K562 (cell line): ENCODE measurements around the gene NUP50. TPM values are rescaled to one million over a fixed set of nuclear protein-coding genes. Genes with fewer than 3 reads are reported as not detected.

Experiments
- ATAC-seq: fragments of 200-7000 bp; cut with Tn5 transposase; 3 replicates; pipeline ENCODE4 v1.9.1; 2020; ENCODE audit warnings: moderate library complexity
- BruUV-seq: library from RNA; stranded (reverse); fragments of 400-500 nt; replicated peaks from 2 replicates; lab custom pipeline; 2021; lab: Mats Ljungman, UMichigan
- CTCF ChIA-PET: fragments of 300-600 bp; formaldehyde crosslinking; extraction: SDS; loops from one replicate; lab custom pipeline; 2021; ENCODE audit warnings: low intra/inter-chr PET ratio; lab: Yijun Ruan, JAX
- POLR2A ChIA-PET: fragments of 300-600, 350-650 bp; sonication (Branson Sonifier 250); formaldehyde crosslinking; extraction: SDS; loops from one replicate; lab custom pipeline; 2021; ENCODE audit warnings: antibody characterized with exemption, inconsistent platforms; lab: Yijun Ruan, JAX
- DNase-seq, 4 experiments: peaks; one replicate each; pipeline versions ENCODE4 v3.0.0 to v3.0.0-alpha.2; 2011 to 2018; ENCODE audit warnings: low spot score in 3 of 4, mixed read lengths in 3 of 4; ENCODE audit errors: extremely low read depth in 1 of 4
- FAIRE-seq: peaks from 2 replicates; lab custom pipeline; 2011; peaks lifted over from hg19 to GRCh38; lab: Jason Lieb, UNC
- H2AFZ ChIP-seq: 2 replicates; pipeline ENCODE4 v1.6.0; 2011; ENCODE audit warnings: low read depth, low read length, control low read depth, inconsistent platforms
- H3K27ac ChIP-seq: fragments of 200-600 bp; 3 replicates; pipeline ENCODE4 v1.8.0; 2011; ENCODE audit warnings: low read depth, mild to moderate bottlenecking, control low read depth, inconsistent platforms, low read length, moderate library complexity, mixed read lengths; ENCODE audit errors: extremely low read depth
- H3K27me3 ChIP-seq, 2 experiments: fragments of 300-600 bp in 1 of 2; 2 replicates in 1 of 2; 3 replicates in 1 of 2; pipeline versions ENCODE4 v1.6.0 to v1.8.0; 2011; ENCODE audit warnings: inconsistent platforms in 2 of 2, low read length in 2 of 2, mild to moderate bottlenecking in 1 of 2, mixed read lengths in 1 of 2, moderate library complexity in 1 of 2; ENCODE audit not compliant: control insufficient read depth in 2 of 2, insufficient read depth in 2 of 2
- H3K36me3 ChIP-seq: fragments of 300-600 bp; 3 replicates; pipeline ENCODE4 v1.8.0; 2011; ENCODE audit warnings: mild to moderate bottlenecking, low read length, inconsistent platforms; ENCODE audit not compliant: control insufficient read depth, insufficient read depth
- H3K4me1 ChIP-seq, 2 experiments: fragments of 200-600 bp in 1 of 2; replicated peaks in 1 of 2; 2 replicates in 1 of 2; 3 replicates in 1 of 2; pipeline versions ENCODE4 v1.5.1 to v1.8.0; 2011; ENCODE audit warnings: inconsistent platforms in 2 of 2, low read length in 2 of 2, mild to moderate bottlenecking in 1 of 2, mixed read lengths in 1 of 2, moderate library complexity in 1 of 2; ENCODE audit not compliant: control insufficient read depth in 2 of 2, insufficient read depth in 2 of 2
- H3K4me2 ChIP-seq: 2 replicates; pipeline ENCODE4 v1.6.1; 2011; ENCODE audit warnings: low read length, control low read depth, inconsistent platforms, mixed read lengths; ENCODE audit not compliant: insufficient read depth
- H3K4me3 ChIP-seq: fragments of 200-600 bp; sonication (generic), shearing (Covaris generic); 2 replicates; pipeline ENCODE4 v1.5.1; 2016; ENCODE audit warnings: control low read depth, inconsistent platforms
- H3K79me2 ChIP-seq: fragments of 200-600 bp; 3 replicates; pipeline ENCODE4 v1.8.0; 2011; ENCODE audit warnings: low read length, inconsistent platforms; ENCODE audit not compliant: control insufficient read depth, insufficient read depth
- H3K9ac ChIP-seq, 2 experiments: 2 replicates each; pipeline versions ENCODE4 v1.6.0 to v1.6.1; 2011; ENCODE audit warnings: low read depth in 2 of 2, low read length in 2 of 2, control low read depth in 1 of 2, inconsistent platforms in 1 of 2, mild to moderate bottlenecking in 1 of 2, mixed read lengths in 1 of 2; ENCODE audit not compliant: insufficient read depth in 1 of 2
- H3K9me1 ChIP-seq: one replicate; pipeline ENCODE4 v1.6.0; 2011; ENCODE audit warnings: inconsistent platforms, mild to moderate bottlenecking, low read length, moderate library complexity; ENCODE audit not compliant: control insufficient read depth, insufficient read depth
- H3K9me3 ChIP-seq: replicated peaks from 2 replicates; pipeline ENCODE4 v1.5.1; 2011; ENCODE audit warnings: low read depth, low read length, inconsistent platforms; ENCODE audit not compliant: control insufficient read depth, insufficient read depth
- H4K20me1 ChIP-seq: replicated peaks from 2 replicates; pipeline ENCODE4 v1.6.1; 2011; ENCODE audit warnings: low read length, inconsistent platforms, mixed read lengths; ENCODE audit not compliant: control insufficient read depth, insufficient read depth
- CAMTA2 ChIP-seq: fragments of 250-450 bp; sonication (Bioruptor Pico); conservative IDR thresholded peaks from 2 replicates; pipeline ENCODE4 v1.5.1; 2022
- FOSL1 ChIP-seq: fragments of 200-800 bp; sonication (Bioruptor generic); conservative IDR thresholded peaks from 2 replicates; pipeline ENCODE4 v1.6.1; 2016; ENCODE audit warnings: missing genetic modification characterization, missing compliant biosample characterization
- HDGF ChIP-seq: fragments of 450-650 bp; IDR thresholded peaks from 2 replicates; pipeline ENCODE4 v1.6.1; 2016
- HSF4 ChIP-seq: fragments of 250-450 bp; sonication (Bioruptor Pico); IDR thresholded peaks from 2 replicates; pipeline ENCODE4 v2.1.2; 2022; ENCODE audit warnings: mild to moderate bottlenecking, moderate library complexity, borderline replicate concordance
- LARP7 ChIP-seq: fragments of 450-650 bp; IDR thresholded peaks from 2 replicates; pipeline ENCODE4 v1.6.1; 2016
- MECOM ChIP-seq: fragments of 250-450 bp; sonication (Bioruptor Pico); IDR thresholded peaks from 2 replicates; pipeline ENCODE4 v1.8.0; 2022; ENCODE audit warnings: inconsistent platforms
- SIX5 ChIP-seq, 2 experiments: IDR thresholded peaks; 2 replicates each; pipeline ENCODE4 v1.6.1; 2011; ENCODE audit warnings: low read length in 2 of 2, borderline replicate concordance in 1 of 2, low read depth in 1 of 2, mild to moderate bottlenecking in 1 of 2, moderate library complexity in 1 of 2; ENCODE audit not compliant: insufficient read depth in 1 of 2
- TAF1 ChIP-seq: IDR thresholded peaks from 2 replicates; pipeline ENCODE4 v1.6.1; 2011; ENCODE audit warnings: mild to moderate bottlenecking, low read length, moderate library complexity; ENCODE audit not compliant: insufficient read depth, control insufficient read depth, severe bottlenecking; ENCODE audit errors: extremely low read depth
- TCF3 ChIP-seq: sonication (generic); formaldehyde crosslinking; IDR thresholded peaks from 2 replicates; pipeline ENCODE4 v1.4.0; 2020; ENCODE audit warnings: mild to moderate bottlenecking, missing genetic modification reagents
- ZBTB17 ChIP-seq: fragments of 450-650 bp; formaldehyde crosslinking; IDR thresholded peaks from 2 replicates; pipeline ENCODE4 v1.4.0; 2020; ENCODE audit warnings: mild to moderate bottlenecking
- ZNF583 ChIP-seq: fragments of 250-450 bp; sonication (Bioruptor Pico); IDR thresholded peaks from 2 replicates; pipeline ENCODE4 v1.4.0; 2020
- ZNF76 ChIP-seq: fragments of 250-450 bp; sonication (Bioruptor Pico); IDR thresholded peaks from 2 replicates; pipeline ENCODE4 v1.4.0; 2020; ENCODE audit warnings: mild to moderate bottlenecking, moderate library complexity, borderline replicate concordance
- WGBS: fragments of 100-300 bp; shearing (Covaris generic); methylation state at CpG from one replicate; pipeline ENCODE4 v1.1.6; 2016; ENCODE audit warnings: low coverage, mixed read lengths; ENCODE audit not compliant: insufficient coverage; ENCODE audit errors: missing lambda C conversion rate; 5-methylcytosine and 5-hydroxymethylcytosine counted together
- in situ Hi-C: fragments of 300-500 bp; cut with MboI; formaldehyde crosslinking; loops from 4 replicates; pipeline ENCODE4 v1.15.0; 2018; ENCODE audit warnings: inconsistent platforms, mixed read lengths
- intact Hi-C: fragments of 100-400 bp; cut with micrococcal nuclease; formaldehyde crosslinking; loops from 2 replicates; pipeline ENCODE4 v1.14.2; 2022
- polyA plus RNA-seq, 8 experiments: library from polyadenylated mRNA; depleted of rRNA in 4 of 8; stranded (reverse) in 5 of 8; unstranded in 3 of 8; fragments of >200 nt; fragmentation: Nextera tagmentation in 2 of 8; fragmentation: Illumina TruSeq in 1 of 8; extraction: Ambion mirVana in 2 of 8; extraction: Trizol in 1 of 8; gene quantifications; 2 replicates each; pipeline versions ENCODE4 v1.2.1 to v1.2.3, GENCODE V29; 2011 to 2014; ENCODE audit warnings: inconsistent platforms in 1 of 8, missing spikeins in 1 of 8
- total RNA-seq, 7 experiments: library from RNA; depleted of rRNA in 6 of 7; stranded (reverse); fragments of >200 nt in 6 of 7; fragmentation: Illumina TruSeq in 2 of 7; extraction: Trizol in 2 of 7; gene quantifications; 2 replicates each; pipeline versions ENCODE4 v1.2.1 to v1.2.3, GENCODE V29; 2011 to 2021; ENCODE audit warnings: low replicate concordance in 1 of 7
- TF ChIP-seq, protein P1 (sequence below): fragments of 250-450 bp; sonication (Bioruptor Pico); IDR thresholded peaks from 2 replicates; pipeline ENCODE4 v1.5.1; 2021; ENCODE audit warnings: mild to moderate bottlenecking
- TF ChIP-seq, protein P2 (sequence below): sonication (generic); formaldehyde crosslinking; IDR thresholded peaks from 2 replicates; pipeline ENCODE4 v1.8.0; 2022; ENCODE audit warnings: missing genetic modification reagents, mild to moderate bottlenecking, borderline replicate concordance
- TF ChIP-seq, protein P3 (sequence below): IDR thresholded peaks from 2 replicates; pipeline ENCODE4 v1.6.1; 2012; ENCODE audit warnings: low read depth, low read length, improper control_type of control experiment, borderline replicate concordance

The NUP50 gene
- total and polyA plus RNA-seq, 9 of the 15 experiments (the other 6 are each of a cell fraction or from before 2014, with no cell fraction given): 23.8 to 83.7 (median 55.3) TPM

DNA sequence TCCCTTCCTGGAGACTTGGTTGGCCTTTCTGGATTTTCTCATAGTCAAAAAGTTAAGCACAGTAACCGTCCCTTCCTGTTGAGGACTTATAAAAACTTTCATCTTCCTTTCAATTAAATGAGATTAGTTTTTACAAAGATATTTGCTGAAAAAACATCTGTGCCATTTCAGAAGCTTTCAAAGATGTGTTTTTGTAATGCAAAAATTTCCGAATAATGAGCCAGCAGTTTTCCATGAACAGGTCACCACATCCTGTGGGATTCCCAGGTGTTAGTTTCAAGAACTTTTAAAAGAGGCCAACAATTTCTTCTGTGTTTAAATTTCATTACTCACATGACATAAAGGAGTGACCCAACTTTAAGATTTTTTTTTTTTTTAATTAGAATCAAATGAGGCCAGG is 18.0 kb downstream of the NUP50 start:
- Histone ChIP-seq H3K27me3 (no peaks in the 10 kb centered on the region), H3K4me2 (no peak overlapping the region), H4K20me1 (no peaks in the 10 kb centered on the region), H3K27ac (no peak overlapping the region), H3K79me2 (peaks cover 19% of the 10 kb centered on the region; the same call in 2 of the 3 replicates), H3K9ac (no peak overlapping the region), H3K4me1 (no peaks in the 10 kb centered on the region), H3K9me3 (no peaks in the 10 kb centered on the region), H2AFZ (no peak overlapping the region), H3K36me3 (peaks cover 81% of the 10 kb centered on the region), H3K4me3 (no peak overlapping the region), H3K9me1 (no peaks in the 10 kb centered on the region)
- no TSS peak for BruUV-seq
- CTCF ChIA-PET: no interaction called here
- POLR2A ChIA-PET: no interaction called here
- no peak for ATAC-seq
- no peak for FAIRE-seq
- DNase-seq: no peak
- 92% methylated on average over 2 of the region's 2 CpGs for WGBS
- in situ Hi-C loops: no loop called here
- intact Hi-C loops: no loop called here
- TF ChIP-seq, protein P1, sequence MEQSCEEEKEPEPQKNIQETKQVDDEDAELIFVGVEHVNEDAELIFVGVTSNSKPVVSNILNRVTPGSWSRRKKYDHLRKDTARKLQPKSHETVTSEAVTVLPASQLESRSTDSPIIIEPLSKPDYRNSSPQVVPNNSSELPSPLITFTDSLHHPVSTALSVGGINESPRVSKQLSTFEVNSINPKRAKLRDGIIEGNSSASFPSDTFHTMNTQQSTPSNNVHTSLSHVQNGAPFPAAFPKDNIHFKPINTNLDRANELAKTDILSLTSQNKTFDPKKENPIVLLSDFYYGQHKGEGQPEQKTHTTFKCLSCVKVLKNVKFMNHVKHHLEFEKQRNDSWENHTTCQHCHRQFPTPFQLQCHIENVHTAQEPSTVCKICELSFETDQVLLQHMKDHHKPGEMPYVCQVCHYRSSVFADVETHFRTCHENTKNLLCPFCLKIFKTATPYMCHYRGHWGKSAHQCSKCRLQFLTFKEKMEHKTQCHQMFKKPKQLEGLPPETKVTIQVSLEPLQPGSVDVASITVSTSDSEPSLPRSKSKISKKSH (CRISPR knock-in tag): no peak
- no peak for TF ChIP-seq CAMTA2 (CRISPR knock-in tag)
- TF ChIP-seq, protein P2, sequence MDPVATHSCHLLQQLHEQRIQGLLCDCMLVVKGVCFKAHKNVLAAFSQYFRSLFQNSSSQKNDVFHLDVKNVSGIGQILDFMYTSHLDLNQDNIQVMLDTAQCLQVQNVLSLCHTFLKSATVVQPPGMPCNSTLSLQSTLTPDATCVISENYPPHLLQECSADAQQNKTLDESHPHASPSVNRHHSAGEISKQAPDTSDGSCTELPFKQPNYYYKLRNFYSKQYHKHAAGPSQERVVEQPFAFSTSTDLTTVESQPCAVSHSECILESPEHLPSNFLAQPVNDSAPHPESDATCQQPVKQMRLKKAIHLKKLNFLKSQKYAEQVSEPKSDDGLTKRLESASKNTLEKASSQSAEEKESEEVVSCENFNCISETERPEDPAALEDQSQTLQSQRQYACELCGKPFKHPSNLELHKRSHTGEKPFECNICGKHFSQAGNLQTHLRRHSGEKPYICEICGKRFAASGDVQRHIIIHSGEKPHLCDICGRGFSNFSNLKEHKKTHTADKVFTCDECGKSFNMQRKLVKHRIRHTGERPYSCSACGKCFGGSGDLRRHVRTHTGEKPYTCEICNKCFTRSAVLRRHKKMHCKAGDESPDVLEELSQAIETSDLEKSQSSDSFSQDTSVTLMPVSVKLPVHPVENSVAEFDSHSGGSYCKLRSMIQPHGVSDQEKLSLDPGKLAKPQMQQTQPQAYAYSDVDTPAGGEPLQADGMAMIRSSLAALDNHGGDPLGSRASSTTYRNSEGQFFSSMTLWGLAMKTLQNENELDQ: no peak
- TF ChIP-seq TCF3: no peak
- TF ChIP-seq ZNF583 (CRISPR knock-in tag): no peak
- no peak for TF ChIP-seq FOSL1 (tag)
- TF ChIP-seq, protein P3, sequence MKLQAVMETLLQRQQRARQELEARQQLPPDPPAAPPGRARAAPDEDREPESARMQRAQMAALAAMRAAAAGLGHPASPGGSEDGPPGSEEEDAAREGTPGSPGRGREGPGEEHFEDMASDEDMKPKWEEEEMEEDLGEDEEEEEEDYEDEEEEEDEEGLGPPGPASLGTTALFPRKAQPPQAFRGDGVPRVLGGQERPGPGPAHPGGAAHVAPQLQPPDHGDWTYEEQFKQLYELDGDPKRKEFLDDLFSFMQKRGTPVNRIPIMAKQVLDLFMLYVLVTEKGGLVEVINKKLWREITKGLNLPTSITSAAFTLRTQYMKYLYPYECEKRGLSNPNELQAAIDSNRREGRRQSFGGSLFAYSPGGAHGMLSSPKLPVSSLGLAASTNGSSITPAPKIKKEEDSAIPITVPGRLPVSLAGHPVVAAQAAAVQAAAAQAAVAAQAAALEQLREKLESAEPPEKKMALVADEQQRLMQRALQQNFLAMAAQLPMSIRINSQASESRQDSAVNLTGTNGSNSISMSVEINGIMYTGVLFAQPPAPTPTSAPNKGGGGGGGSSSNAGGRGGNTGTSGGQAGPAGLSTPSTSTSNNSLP: no peak
- TF ChIP-seq HSF4 (CRISPR knock-in tag): no peak
- no peak for TF ChIP-seq ZBTB17 (CRISPR knock-in tag)
- TF ChIP-seq HDGF: no peak
- no peak for TF ChIP-seq ZNF76 (CRISPR knock-in tag)
- no peak for TF ChIP-seq LARP7
- no peak for TF ChIP-seq TAF1
- no peak for TF ChIP-seq SIX5 (IDR thresholded peaks at IDR 0.05; ENCODE audit: borderline replicate concordance in 1 of 2, insufficient read depth in 1 of 2, low read depth in 1 of 2, low read length in 2 of 2)
- TF ChIP-seq MECOM (CRISPR knock-in tag): no peak
